GM12891 (cell line): Measurements from ENCODE around the gene PTPRG.

Experiments
- PAX5 ChIP-seq: IDR thresholded peaks from 2 replicates; pipeline ENCODE4 v1.6.1; 2011; ENCODE audit warnings: low read length, moderate library complexity, mild to moderate bottlenecking; ENCODE audit not compliant: insufficient read depth, severe bottlenecking
- POLR2A ChIP-seq: IDR thresholded peaks from 2 replicates; pipeline ENCODE4 v1.6.1; 2011; ENCODE audit warnings: low read depth, low read length, control low read depth
- POLR2AphosphoS5 ChIP-seq: IDR thresholded peaks from 2 replicates; pipeline ENCODE4 v1.6.1; 2011; ENCODE audit warnings: low read depth, low read length, control low read depth
- SPI1 ChIP-seq: IDR thresholded peaks from 2 replicates; pipeline ENCODE4 v1.6.1; 2011; ENCODE audit warnings: low read depth, low read length, control low read depth
- TAF1 ChIP-seq: IDR thresholded peaks from 2 replicates; pipeline ENCODE4 v1.6.1; 2011; ENCODE audit warnings: low read depth, low read length, control low read depth

- TF ChIP-seq TAF1 (no peak), POLR2A (no peak), POLR2AphosphoS5 (no peak), PAX5 (no peak), SPI1 (no peak)
These were observed 197.5 kb downstream of the PTPRG start for GRCh38 chr3:61758839-61759238.
